Adrenal gland (tissue), 5 donors: Measurements from ENCODE around the gene CPHXL.

ENCODE experiments used
- CTCF ChIP-seq, 6 experiments: fragments of 450-650 bp in 4 of 6; fragments of 200-600 bp in 2 of 6; sonication (generic) in 1 of 6; IDR thresholded peaks; 1 replicate in 5 of 6; 2 replicates in 1 of 6; pipeline versions ENCODE4 v1.5.1 to v1.8.0; 2016 to 2021; ENCODE audit warnings: antibody characterized with exemption in 6 of 6, mild to moderate bottlenecking in 2 of 6, moderate library complexity in 1 of 6
- POLR2A ChIP-seq, 2 donors: fragments of 450-650 bp; IDR thresholded peaks; one replicate each; pipeline ENCODE4 v1.6.1; 2017; ENCODE audit warnings: antibody characterized with exemption in 2 of 2, mild to moderate bottlenecking in 2 of 2, moderate library complexity in 1 of 2
- donor health status: DM: no; HTN: no; CAD: no.

GRCh38 chr16:75703306-75703705 lies 23.0 kb downstream of the CPHXL start:
- TF ChIP-seq POLR2A (IDR thresholded peaks at IDR 0.05) (no peak), CTCF (IDR thresholded peaks at IDR 0.05) (no peak)
